Measurements from ENCODE around the gene NRL.

The NRL gene

GRCh38 chr14:24144451-24144850 is 29.7 kb upstream of the NRL start:
- DNase-seq (ENCODE audit: low read depth, low spot score), result no peak
- no CpG with 5 or more reads among the region's 1 CpG for WGBS (ENCODE audit: insufficient coverage, insufficient read length)
- Histone ChIP-seq H3K36me3 (ENCODE audit: control insufficient read depth, insufficient read depth, low read length) (peaks cover 3% of the 10 kb centered on the region), H3K27ac (ENCODE audit: low read length) (no peak overlapping the region), H3K9me3 (ENCODE audit: control insufficient read depth, insufficient read depth, low read length) (no peaks in the 10 kb centered on the region), H3K4me3 (ENCODE audit: low read length) (no peak overlapping the region), H3K4me1 (ENCODE audit: control insufficient read depth, insufficient read depth, low read length) (peaks cover 1% of the 10 kb centered on the region; the same call in 1 of the 2 replicates), H3K27me3 (ENCODE audit: control insufficient read depth, insufficient read depth, low read length) (no peaks in the 10 kb centered on the region)

- Histone ChIP-seq H3K4me3 (ENCODE audit: low read length) (no peak overlapping the region), H3K27me3 (ENCODE audit: control insufficient read depth, insufficient read depth, low read length) (no peaks in the 10 kb centered on the region), H3K9me3 (ENCODE audit: control insufficient read depth, insufficient read depth, low read length) (no peaks in the 10 kb centered on the region), H3K4me1 (ENCODE audit: control insufficient read depth, insufficient read depth, low read length) (no peaks in the 10 kb centered on the region), H3K27ac (ENCODE audit: low read length) (no peak overlapping the region), H3K36me3 (ENCODE audit: control insufficient read depth, insufficient read depth, low read length) (peaks cover under 1% of the 10 kb centered on the region)
- no peak for DNase-seq (ENCODE audit: low read depth, low spot score)
- WGBS (ENCODE audit: insufficient coverage, insufficient read length), result no CpG with 5 or more reads among the region's 2 CpGs
Observed at GRCh38 chr14:24143511-24143910, 28.8 kb upstream of the NRL start.

- H3K27me3 ChIP-seq (ENCODE audit: control insufficient read depth, insufficient read depth, low read length), result no peaks in the 10 kb centered on the region
- DNase-seq (ENCODE audit: low read depth, low spot score), result peak; percentile 99
- peaks cover 3% of the 10 kb centered on the region for H3K36me3 ChIP-seq (ENCODE audit: control insufficient read depth, insufficient read depth, low read length)
- peak within 1 kb of the TSS; percentile 71 for H3K4me3 ChIP-seq (ENCODE audit: low read length)
- no CpG with 5 or more reads among the region's 65 CpGs for WGBS (ENCODE audit: insufficient coverage, insufficient read length)
- no peak within 1 kb of the TSS for H3K27ac ChIP-seq (ENCODE audit: low read length)
- H3K4me1 ChIP-seq (ENCODE audit: control insufficient read depth, insufficient read depth, low read length), result peaks cover 3% of the 10 kb centered on the region; the same call in 1 of the 2 replicates
- H3K9me3 ChIP-seq (ENCODE audit: control insufficient read depth, insufficient read depth, low read length), result no peaks in the 10 kb centered on the region
Observed at GRCh38 chr14:24141097-24141880, 26.5 kb upstream of the NRL start, which contains the start of gene EMC9. EMC9 (minus strand) TSS chr14:24141591; CDS start chr14:24141304, 287 bp downstream.

GRCh38 chr14:24139272-24139934 is 24.7 kb upstream of the NRL start:
- Histone ChIP-seq H3K27me3 (ENCODE audit: control insufficient read depth, insufficient read depth, low read length) (no peaks in the 10 kb centered on the region), H3K4me1 (ENCODE audit: control insufficient read depth, insufficient read depth, low read length) (peaks cover 5% of the 10 kb centered on the region), H3K9me3 (ENCODE audit: control insufficient read depth, insufficient read depth, low read length) (no peaks in the 10 kb centered on the region), H3K36me3 (ENCODE audit: control insufficient read depth, insufficient read depth, low read length) (peaks cover 3% of the 10 kb centered on the region), H3K27ac (ENCODE audit: low read length) (no peak overlapping the region), H3K4me3 (ENCODE audit: low read length) (no peak overlapping the region)
- DNase-seq (ENCODE audit: low read depth, low spot score), result no peak
- WGBS (ENCODE audit: insufficient coverage, insufficient read length), result no CpG with 5 or more reads among the region's 9 CpGs

- no peaks in the 10 kb centered on the region for H3K9me3 ChIP-seq (ENCODE audit: control insufficient read depth, insufficient read depth, low read length)
- WGBS (ENCODE audit: insufficient coverage, insufficient read length), result no CpG with 5 or more reads among the region's 13 CpGs
- H3K4me1 ChIP-seq (ENCODE audit: control insufficient read depth, insufficient read depth, low read length), result peaks cover 5% of the 10 kb centered on the region
- H3K27me3 ChIP-seq (ENCODE audit: control insufficient read depth, insufficient read depth, low read length), result no peaks in the 10 kb centered on the region
- DNase-seq (ENCODE audit: low read depth, low spot score), result no peak
- H3K4me3 ChIP-seq (ENCODE audit: low read length), result no peak overlapping the region
- H3K27ac ChIP-seq (ENCODE audit: low read length), result no peak overlapping the region
- H3K36me3 ChIP-seq (ENCODE audit: control insufficient read depth, insufficient read depth, low read length), result peaks cover 3% of the 10 kb centered on the region
Observed at GRCh38 chr14:24138396-24139271, 23.9 kb upstream of the NRL start.

- peaks cover 5% of the 10 kb centered on the region for H3K4me1 ChIP-seq (ENCODE audit: control insufficient read depth, insufficient read depth, low read length)
- H3K9me3 ChIP-seq (ENCODE audit: control insufficient read depth, insufficient read depth, low read length), result no peaks in the 10 kb centered on the region
- no peak overlapping the region for H3K27ac ChIP-seq (ENCODE audit: low read length)
- DNase-seq (ENCODE audit: low read depth, low spot score), result no peak
- no CpG with 5 or more reads among the region's 8 CpGs for WGBS (ENCODE audit: insufficient coverage, insufficient read length)
- peaks cover 3% of the 10 kb centered on the region for H3K36me3 ChIP-seq (ENCODE audit: control insufficient read depth, insufficient read depth, low read length)
- no peak overlapping the region for H3K4me3 ChIP-seq (ENCODE audit: low read length)
- no peaks in the 10 kb centered on the region for H3K27me3 ChIP-seq (ENCODE audit: control insufficient read depth, insufficient read depth, low read length)
Observed at GRCh38 chr14:24137529-24138395, 23.0 kb upstream of the NRL start.

GRCh38 chr14:24136684-24137528 is 22.2 kb upstream of the NRL start:
- WGBS (ENCODE audit: insufficient coverage, insufficient read length), result no CpG with 5 or more reads among the region's 13 CpGs
- Histone ChIP-seq H3K36me3 (ENCODE audit: control insufficient read depth, insufficient read depth, low read length) (peaks cover 3% of the 10 kb centered on the region), H3K9me3 (ENCODE audit: control insufficient read depth, insufficient read depth, low read length) (no peaks in the 10 kb centered on the region), H3K4me1 (ENCODE audit: control insufficient read depth, insufficient read depth, low read length) (peaks cover 5% of the 10 kb centered on the region), H3K4me3 (ENCODE audit: low read length) (peak overlapping the region; percentile 89; the same call in 1 of the 2 replicates), H3K27me3 (ENCODE audit: control insufficient read depth, insufficient read depth, low read length) (no peaks in the 10 kb centered on the region), H3K27ac (ENCODE audit: low read length) (no peak overlapping the region)
- no peak for DNase-seq (ENCODE audit: low read depth, low spot score)

GRCh38 chr14:24135834-24136683 is 21.3 kb upstream of the NRL start, which contains the start of gene PSME1:
PSME1 (plus strand) TSS chr14:24136194; CDS start chr14:24136263, 69 bp downstream.
- WGBS (ENCODE audit: insufficient coverage, insufficient read length), result no CpG with 5 or more reads among the region's 75 CpGs
- H3K4me1 ChIP-seq (ENCODE audit: control insufficient read depth, insufficient read depth, low read length), result peaks cover 5% of the 10 kb centered on the region
- H3K27me3 ChIP-seq (ENCODE audit: control insufficient read depth, insufficient read depth, low read length), result no peaks in the 10 kb centered on the region
- no peaks in the 10 kb centered on the region for H3K9me3 ChIP-seq (ENCODE audit: control insufficient read depth, insufficient read depth, low read length)
- peaks cover 3% of the 10 kb centered on the region for H3K36me3 ChIP-seq (ENCODE audit: control insufficient read depth, insufficient read depth, low read length)
- DNase-seq (ENCODE audit: low read depth, low spot score), result no peak
- no peak within 1 kb of the TSS for H3K27ac ChIP-seq (ENCODE audit: low read length)
- H3K4me3 ChIP-seq (ENCODE audit: low read length), result peak within 1 kb of the TSS; percentile 89

Data from iPS DF 6.9 (cell line).